HCT116 (cell line): Measurements from ENCODE around the gene SLC5A2. TPM values are rescaled to one million over a fixed set of nuclear protein-coding genes. Genes with fewer than 3 reads are reported as not detected.

Experiments
- ATAC-seq: fragments of 200-7000 bp; cut with Tn5 transposase; 2 replicates; pipeline ENCODE4 v1.9.1; 2020; ENCODE audit warnings: mild to moderate bottlenecking, moderate library complexity
- BruUV-seq: library from RNA; stranded (reverse); fragments of 400-500 nt; replicated peaks from 2 replicates; lab custom pipeline; 2021; lab: Mats Ljungman, UMichigan
- CTCF ChIA-PET: fragments of 300-600 bp; sonication (Branson Sonifier 250); formaldehyde crosslinking; loops from one replicate; lab custom pipeline; 2021; ENCODE audit warnings: antibody characterized with exemption; lab: Charles Lee
- POLR2A ChIA-PET: fragments of 300-600, 350-600 bp; sonication (Branson Sonifier 250); formaldehyde crosslinking; loops from one replicate; lab custom pipeline; 2021; ENCODE audit warnings: antibody characterized with exemption; lab: Charles Lee
- RAD21 ChIA-PET, 2 experiments: fragments of 300-600 bp; sonication (Branson Sonifier 250); formaldehyde crosslinking; loops; one replicate each; lab custom pipeline; 2023; ENCODE audit warnings: low total read pairs in 2 of 2; ENCODE audit not compliant: uncharacterized antibody in 2 of 2, unreplicated experiment in 2 of 2, low non-redundant PET in 1 of 2; lab: Charles Lee
- DNase-seq: peaks from one replicate; pipeline ENCODE4 v3.0.0-alpha.2; 2010; ENCODE audit warnings: low read depth, low spot score
- H2AFZ ChIP-seq: fragments of 200-600 bp; shearing (Covaris generic), sonication (generic); 2 replicates; pipeline ENCODE4 v1.6.1; 2017; ENCODE audit warnings: low read depth, mixed run types, mixed read lengths, antibody characterized with exemption, low read length; ENCODE audit not compliant: poor library complexity, severe bottlenecking
- H3K27ac ChIP-seq: 2 replicates; pipeline ENCODE4 v1.5.1; 2012; ENCODE audit warnings: low read depth, low read length
- H3K27me3 ChIP-seq: fragments of 200-600 bp; sonication (generic); 2 replicates; pipeline ENCODE4 v1.6.1; 2016; ENCODE audit warnings: mixed run types, low read length, mixed read lengths; ENCODE audit not compliant: insufficient read depth
- H3K36me3 ChIP-seq, 2 experiments: fragments of 200-500 bp in 1 of 2; fragments of 200-600 bp in 1 of 2; sonication (Bioruptor generic) in 1 of 2; sonication (generic) in 1 of 2; 2 replicates each; pipeline versions ENCODE4 v1.5.1 to v1.6.1; 2014 to 2016; ENCODE audit warnings: low read length in 2 of 2, inconsistent platforms in 1 of 2, mixed read lengths in 1 of 2, mixed run types in 1 of 2; ENCODE audit not compliant: insufficient read depth in 2 of 2, control insufficient read depth in 1 of 2
- H3K4me1 ChIP-seq, 2 experiments: fragments of 200-600 bp in 1 of 2; sonication (generic) in 1 of 2; 2 replicates each; pipeline versions ENCODE4 v1.5.1 to v1.6.1; 2012 to 2017; ENCODE audit warnings: low read length in 2 of 2, inconsistent platforms in 1 of 2, mild to moderate bottlenecking in 1 of 2, mixed read lengths in 1 of 2, mixed run types in 1 of 2, moderate library complexity in 1 of 2; ENCODE audit not compliant: insufficient read depth in 2 of 2, control insufficient read depth in 1 of 2
- H3K4me2 ChIP-seq: fragments of 200-600 bp; sonication (generic); 2 replicates; pipeline ENCODE4 v1.6.1; 2017; ENCODE audit warnings: mixed run types, low read length, mixed read lengths
- H3K4me3 ChIP-seq, 2 experiments: fragments of 200-600 bp in 1 of 2; sonication (generic) in 1 of 2; replicated peaks in 1 of 2; 2 replicates each; pipeline ENCODE4 v1.5.1; 2011 to 2016; ENCODE audit warnings: low read length in 2 of 2, control low read depth in 1 of 2, low read depth in 1 of 2, mild to moderate bottlenecking in 1 of 2, mixed read lengths in 1 of 2, mixed run types in 1 of 2
- H3K79me2 ChIP-seq: fragments of 200-600 bp; sonication (generic); 2 replicates; pipeline ENCODE4 v1.6.1; 2017; ENCODE audit warnings: mild to moderate bottlenecking, mixed run types, low read length, moderate library complexity, mixed read lengths; ENCODE audit not compliant: insufficient read depth
- H3K9ac ChIP-seq: fragments of 200-600 bp; sonication (generic); 2 replicates; pipeline ENCODE4 v1.6.1; 2016; ENCODE audit warnings: low read length, mixed read lengths
- H3K9me2 ChIP-seq: fragments of 200-600 bp; sonication (generic), shearing (Covaris generic); 2 replicates; pipeline ENCODE4 v1.6.1; 2017; ENCODE audit warnings: mixed run types, mild to moderate bottlenecking, moderate library complexity; ENCODE audit not compliant: insufficient read depth
- H3K9me3 ChIP-seq, 2 experiments: fragments of 200-500 bp in 1 of 2; fragments of 200-600 bp in 1 of 2; sonication (Bioruptor generic) in 1 of 2; sonication (generic) in 1 of 2; 2 replicates each; pipeline ENCODE4 v1.6.1; 2014 to 2017; ENCODE audit warnings: low read length in 2 of 2, mixed read lengths in 2 of 2, inconsistent platforms in 1 of 2, low read depth in 1 of 2, mild to moderate bottlenecking in 1 of 2, mixed run types in 1 of 2, moderate library complexity in 1 of 2; ENCODE audit not compliant: control insufficient read depth in 1 of 2, insufficient read depth in 1 of 2
- H4K20me1 ChIP-seq: fragments of 200-600 bp; sonication (generic), shearing (Covaris generic); 2 replicates; pipeline ENCODE4 v1.6.1; 2017; ENCODE audit warnings: mixed run types, mild to moderate bottlenecking, moderate library complexity; ENCODE audit not compliant: insufficient read depth
- ATF3 ChIP-seq: IDR thresholded peaks from 2 replicates; pipeline ENCODE4 v1.6.1; 2012
- CBX3 ChIP-seq: IDR thresholded peaks from 2 replicates; pipeline ENCODE4 v1.6.1; 2012; ENCODE audit warnings: low read depth
- CEBPB ChIP-seq: IDR thresholded peaks from 2 replicates; pipeline ENCODE4 v1.6.1; 2012; ENCODE audit warnings: low read depth
- CTCF ChIP-seq, 3 experiments: fragments of 200-600 bp in 1 of 3; sonication (generic) in 1 of 3; IDR thresholded peaks in 2 of 3; conservative IDR thresholded peaks in 1 of 3; 2 replicates each; pipeline ENCODE4 v1.5.1; 2012 to 2017; ENCODE audit warnings: low read depth in 2 of 3, low read length in 2 of 3, antibody characterized with exemption in 1 of 3, borderline replicate concordance in 1 of 3, control low read depth in 1 of 3, mild to moderate bottlenecking in 1 of 3, mixed read lengths in 1 of 3, mixed run types in 1 of 3, moderate library complexity in 1 of 3; ENCODE audit not compliant: insufficient read depth in 1 of 3
- ELF1 ChIP-seq: IDR thresholded peaks from 2 replicates; pipeline ENCODE4 v1.6.1; 2012; ENCODE audit warnings: low read depth, borderline replicate concordance
- JUND ChIP-seq: IDR thresholded peaks from 2 replicates; pipeline ENCODE4 v1.6.1; 2012
- POLR2A ChIP-seq: IDR thresholded peaks from 2 replicates; pipeline ENCODE4 v1.7.0; 2011; ENCODE audit warnings: borderline replicate concordance; ENCODE audit not compliant: insufficient read depth, insufficient read length; ENCODE audit errors: extremely low read depth
- RAD21 ChIP-seq: IDR thresholded peaks from 2 replicates; pipeline ENCODE4 v1.6.1; 2012; ENCODE audit warnings: low read depth, mild to moderate bottlenecking
- SIN3A ChIP-seq: IDR thresholded peaks from 2 replicates; pipeline ENCODE4 v1.6.1; 2012; ENCODE audit warnings: low read depth
- SP1 ChIP-seq: IDR thresholded peaks from 2 replicates; pipeline ENCODE4 v1.6.1; 2012; ENCODE audit warnings: low read depth
- SRF ChIP-seq: IDR thresholded peaks from 2 replicates; pipeline ENCODE4 v1.6.1; 2012; ENCODE audit warnings: low read depth
- TCF7L2 ChIP-seq: IDR thresholded peaks from 2 replicates; pipeline ENCODE4 v1.7.0; 2011; ENCODE audit warnings: borderline replicate concordance, inconsistent platforms; ENCODE audit not compliant: insufficient read depth, insufficient read length; ENCODE audit errors: extremely low read depth
- YY1 ChIP-seq: IDR thresholded peaks from 2 replicates; pipeline ENCODE4 v1.6.1; 2011; ENCODE audit warnings: low read length, low read depth, moderate library complexity, mild to moderate bottlenecking; ENCODE audit not compliant: insufficient replicate concordance; ENCODE audit errors: extremely low read depth
- ZBTB33 ChIP-seq: IDR thresholded peaks from 2 replicates; pipeline ENCODE4 v1.6.1; 2011; ENCODE audit warnings: mild to moderate bottlenecking, low read length, moderate library complexity; ENCODE audit not compliant: insufficient replicate concordance; ENCODE audit errors: extremely low read depth
- ZNF274 ChIP-seq: fragments of 200-500 bp; sonication (Bioruptor generic); IDR thresholded peaks from 2 replicates; pipeline ENCODE4 v1.6.1; 2014; ENCODE audit warnings: mild to moderate bottlenecking, low read depth, low read length, inconsistent platforms
- intact Hi-C: fragments of 100-400 bp; cut with micrococcal nuclease; formaldehyde crosslinking; loops from 2 replicates; pipeline ENCODE4 v1.10.0; 2022
- total RNA-seq: library from RNA; stranded (reverse); gene quantifications from one replicate; pipeline ENCODE4 v1.2.1, GENCODE V29; 2021; ENCODE audit not compliant: unreplicated experiment

Gene SLC5A2
- total RNA-seq, 1 experiment from 2014 or later = 0.10 TPM

- no peaks in the 10 kb centered on the region for H4K20me1 ChIP-seq
- DNase-seq (no peak), ATAC-seq (no peak)
- ChIA-PET POLR2A (no interaction called here), CTCF (no interaction called here), RAD21 (no interaction called here)
- H3K27ac ChIP-seq = no peak overlapping the region
- H3K9me3 ChIP-seq = no peaks in the 10 kb centered on the region
- H3K4me3 ChIP-seq = no peak overlapping the region
- TF ChIP-seq ATF3 = no peak
- no peak for TF ChIP-seq CBX3
- TF ChIP-seq SIN3A = no peak
- no peak for TF ChIP-seq POLR2A
- no peak for TF ChIP-seq JUND
- TF ChIP-seq TCF7L2 = no peak
- TF ChIP-seq YY1 = no peak
- no peak for TF ChIP-seq ZNF274
- no peak for TF ChIP-seq CTCF (IDR thresholded peaks at IDR 0.05 in 2 of 3, conservative IDR thresholded peaks at IDR 0.05 in 1 of 3; ENCODE audit: borderline replicate concordance in 1 of 3, insufficient read depth in 1 of 3, low read depth in 2 of 3, low read length in 2 of 3)
- no peak for TF ChIP-seq SP1
- TF ChIP-seq ZBTB33 = no peak
- TF ChIP-seq SRF = no peak
- no peak for TF ChIP-seq ELF1
- TF ChIP-seq CEBPB = no peak
- no peak for TF ChIP-seq RAD21
- no peaks in the 10 kb centered on the region for H3K36me3 ChIP-seq
- no peak overlapping the region for H2AFZ ChIP-seq
- no peak overlapping the region for H3K9ac ChIP-seq
- BruUV-seq = no TSS peak
- H3K27me3 ChIP-seq = no peaks in the 10 kb centered on the region
- H3K4me2 ChIP-seq = no peak overlapping the region
- no peaks in the 10 kb centered on the region for H3K9me2 ChIP-seq
- intact Hi-C loops = no loop called here
- no peaks in the 10 kb centered on the region for H3K79me2 ChIP-seq
- peaks cover 10 to 29% of the 10 kb centered on the region in 2 experiments; a peak in 3 of 4 replicates for H3K4me1 ChIP-seq
These were observed 43.4 kb upstream of the SLC5A2 start for GRCh38 chr16:31439519-31439918.
